Thyroid gland (tissue), 4 donors: ENCODE data around the gene CACTIN. TPM values are rescaled to one million over a fixed set of nuclear protein-coding genes. Genes with fewer than 3 reads are reported as not detected.
"Not testable (repeated sequence)": the region's sequence is repeated elsewhere in the genome, so short reads cannot be mapped to it uniquely, and the experiment has no call there.

Source experiments
- DNase-seq, 2 donors: peaks; one replicate each; pipeline ENCODE4 v3.0.0-alpha.2; 2019
- H3K27ac ChIP-seq, 3 donors: fragments of 200-600 bp; sonication (generic); 1 replicate in 2 of 3; 2 replicates in 1 of 3; pipeline ENCODE4 v1.5.1; 2016 to 2019; ENCODE audit warnings: mild to moderate bottlenecking in 1 of 3, moderate library complexity in 1 of 3
- H3K27me3 ChIP-seq: fragments of 200-600 bp; sonication (generic); one replicate; pipeline ENCODE4 v1.5.1; 2019
- H3K36me3 ChIP-seq, 2 donors: fragments of 200-600 bp; sonication (generic); one replicate each; pipeline ENCODE4 v1.5.1; 2016 to 2019
- H3K4me1 ChIP-seq, 2 donors: fragments of 200-600 bp; sonication (generic); one replicate each; pipeline ENCODE4 v1.5.1; 2017 to 2019
- H3K4me3 ChIP-seq, 3 donors: fragments of 200-600 bp; sonication (generic); replicated peaks in 1 of 3; 1 replicate in 2 of 3; 2 replicates in 1 of 3; pipeline ENCODE4 v1.5.1; 2016; ENCODE audit warnings: mild to moderate bottlenecking in 1 of 3
- H3K9me3 ChIP-seq: fragments of 200-600 bp; sonication (generic); one replicate; pipeline ENCODE4 v1.5.1; 2017
- CTCF ChIP-seq, 6 experiments: fragments of 200-600 bp in 3 of 6; fragments of 450-650 bp in 3 of 6; sonication (generic) in 3 of 6; IDR thresholded peaks; one replicate each; pipeline ENCODE4 v1.5.1; 2016 to 2019; ENCODE audit warnings: antibody characterized with exemption in 6 of 6, mild to moderate bottlenecking in 2 of 6, inconsistent platforms in 1 of 6, moderate library complexity in 1 of 6
- POLR2A ChIP-seq, 2 donors: fragments of 450-650 bp; IDR thresholded peaks; one replicate each; pipeline ENCODE4 v1.6.1; 2017; ENCODE audit warnings: antibody characterized with exemption in 2 of 2, mild to moderate bottlenecking in 2 of 2, moderate library complexity in 1 of 2
- WGBS, 2 donors: methylation state at CpG; one replicate each; pipeline ENCODE4 v1.1.5; 2017; 5-methylcytosine and 5-hydroxymethylcytosine counted together
- intact Hi-C: fragments of 100-400 bp; cut with DNase I; formaldehyde crosslinking; loops from one replicate; pipeline ENCODE4 v1.15.1; 2023
- total RNA-seq, 4 donors: library from RNA; depleted of rRNA; stranded (reverse); fragments of >200 nt; gene quantifications; one replicate each; pipeline ENCODE4 v1.2.3, GENCODE V29; 2016

CACTIN gene
- total RNA-seq, 4 donors from 2014 or later = 18.8 to 30.6 (median 24.5) TPM

GRCh38 chr19:3586707-3587346, 39.8 kb downstream of the CACTIN start:
- H3K4me1 ChIP-seq = peaks cover 4 to 21% of the 10 kb centered on the region in 2 donors
- WGBS, 2 donors = 52 to 58% methylated on average over 11 to 20 of the region's 31 CpGs
- intact Hi-C loops = no loop called here

GRCh38 chr19:3586127-3586626, 40.4 kb downstream of the CACTIN start:
- H3K9me3 ChIP-seq = no peaks in the 10 kb centered on the region
- H3K4me3 ChIP-seq = peak overlapping the region in 1 of 3 donors; percentile 28
- no peaks in the 10 kb centered on the region for H3K36me3 ChIP-seq
- intact Hi-C loops = no loop called here
- WGBS, 2 donors = 27 to 33% methylated on average over 6 to 12 of the region's 16 CpGs
- H3K27ac ChIP-seq = no peak overlapping the region
- peaks cover 7% of the 10 kb centered on the region for H3K27me3 ChIP-seq
- H3K4me1 ChIP-seq = peaks cover 4 to 21% of the 10 kb centered on the region in 2 donors
- TF ChIP-seq POLR2A (IDR thresholded peaks at IDR 0.05) = no peak
- peak in 3 of 6 experiments; percentile 6 to 43 (median 13) for TF ChIP-seq CTCF (IDR thresholded peaks at IDR 0.05)
- DNase-seq = no peak

More at GRCh38 chr19:3586707-3587346, 39.8 kb downstream of the CACTIN start:
- H3K27me3 ChIP-seq = peaks cover 7% of the 10 kb centered on the region
- H3K27ac ChIP-seq = no peak overlapping the region
- no peaks in the 10 kb centered on the region for H3K36me3 ChIP-seq
- H3K4me3 ChIP-seq = no peak overlapping the region
- peak; percentile 84 to 86 for DNase-seq
- no peak for TF ChIP-seq POLR2A (IDR thresholded peaks at IDR 0.05)
- TF ChIP-seq CTCF (IDR thresholded peaks at IDR 0.05) = no peak
- no peaks in the 10 kb centered on the region for H3K9me3 ChIP-seq

DNA sequence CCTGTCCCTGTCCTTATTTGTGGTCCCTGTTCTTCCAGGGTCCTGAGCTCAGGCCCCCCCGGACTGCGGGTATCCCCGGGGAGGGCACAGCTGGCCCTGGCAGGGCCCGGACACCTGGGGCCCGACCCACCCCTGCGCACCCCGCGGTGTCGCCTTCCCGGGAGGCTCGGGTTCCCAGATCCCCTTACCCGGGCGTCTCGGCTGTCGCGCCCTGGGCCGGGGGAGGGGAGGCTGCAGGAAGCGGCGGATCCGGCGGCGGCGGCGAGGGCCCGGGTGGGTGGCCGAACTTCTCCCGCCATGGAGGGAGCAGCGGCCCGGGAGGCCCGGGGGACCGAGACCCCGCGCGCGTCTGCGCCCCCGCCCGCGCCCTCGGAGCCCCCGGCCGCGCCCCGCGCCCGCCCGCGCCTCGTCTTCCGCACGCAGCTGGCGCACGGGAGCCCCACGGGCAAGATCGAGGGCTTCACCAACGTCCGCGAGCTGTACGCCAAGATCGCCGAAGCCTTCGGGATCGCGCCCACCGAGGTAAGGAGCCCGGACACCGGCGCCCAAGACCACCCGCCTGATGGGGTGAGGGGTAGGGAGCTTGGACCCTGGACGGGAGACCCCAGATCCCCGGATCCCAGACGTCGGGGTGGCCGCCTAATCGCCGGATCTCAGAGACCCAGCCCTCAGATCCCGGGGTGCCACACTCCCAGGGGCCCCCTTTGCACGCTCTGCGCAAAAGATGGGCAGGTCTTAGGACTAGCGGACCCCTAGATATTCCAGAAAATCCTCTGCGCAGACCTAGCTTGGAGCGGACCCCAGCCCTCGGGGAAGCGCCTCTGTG, 41.1 kb downstream of the CACTIN start, which contains the start of gene GIPC3:
Gene GIPC3, plus strand, starts transcription at position 178 of the 826 bp plus-strand sequence. Its CDS starts 120 bp downstream, at position 298.
- no peak for TF ChIP-seq CTCF (IDR thresholded peaks at IDR 0.05)
- TF ChIP-seq POLR2A (IDR thresholded peaks at IDR 0.05) = no peak
- intact Hi-C loops = no loop called here
- peak within 1 kb of the TSS in 1 of 3 donors; percentile 28 for H3K4me3 ChIP-seq
- WGBS, 2 donors = 10% methylated on average over 2 of the region's 84 CpGs; no CpG with 5 or more reads in 1 of the 2 donors
- peaks cover 4 to 21% of the 10 kb centered on the region in 2 donors for H3K4me1 ChIP-seq
- no peaks in the 10 kb centered on the region for H3K9me3 ChIP-seq
- DNase-seq = no peak
- peaks cover 7% of the 10 kb centered on the region for H3K27me3 ChIP-seq
- no peaks in the 10 kb centered on the region for H3K36me3 ChIP-seq
- H3K27ac ChIP-seq = no peak within 1 kb of the TSS

DNA sequence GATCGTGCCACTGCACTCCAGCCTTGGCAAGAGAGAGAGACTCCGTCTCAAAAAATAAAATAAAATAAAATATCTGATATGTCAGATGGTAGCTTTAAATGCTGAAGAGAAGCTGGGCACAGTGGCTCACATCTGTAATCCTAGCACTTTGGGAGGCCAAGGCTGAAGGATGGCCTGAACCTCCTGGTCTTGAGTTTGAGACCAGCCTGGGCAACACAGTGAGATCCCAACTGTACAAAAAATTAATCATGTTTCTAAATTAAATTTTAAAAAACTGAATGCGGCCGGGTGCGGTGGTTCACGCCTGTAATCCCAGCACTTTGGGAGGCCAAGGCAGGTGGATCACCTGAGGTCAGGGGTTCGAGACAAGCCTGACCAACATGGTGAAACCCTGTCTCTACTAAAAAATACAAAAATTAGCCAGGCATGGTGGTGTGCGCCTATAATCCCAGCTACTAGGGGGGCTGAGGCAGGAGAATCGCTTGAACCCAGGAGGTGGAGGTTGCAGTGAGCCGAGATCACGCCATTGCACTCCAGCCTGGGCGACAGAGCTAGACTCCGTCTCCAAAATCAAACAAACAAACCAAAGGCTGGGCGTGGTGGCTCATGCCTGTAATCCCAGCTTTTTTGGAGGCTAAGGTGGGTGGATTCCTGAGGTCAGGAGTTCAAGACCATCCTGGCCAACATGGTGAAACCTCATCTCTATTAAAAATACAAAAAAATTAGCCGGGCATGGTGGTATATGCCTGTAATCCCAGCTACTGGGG, 42.4 kb downstream of the CACTIN start:
- H3K27ac ChIP-seq, H3K27me3 ChIP-seq, DNase-seq, intact Hi-C loops, H3K4me3 ChIP-seq, H3K9me3 ChIP-seq, H3K36me3 ChIP-seq: not testable (repeated sequence)
- WGBS, 2 donors = 90 to 92% methylated on average over 15 of the region's 15 CpGs
- peaks cover 4 to 21% of the 10 kb centered on the region in 2 donors for H3K4me1 ChIP-seq

- H3K36me3 ChIP-seq, H3K9me3 ChIP-seq, H3K27me3 ChIP-seq, H3K27ac ChIP-seq, intact Hi-C loops, H3K4me3 ChIP-seq, DNase-seq: not testable (repeated sequence)
- H3K4me1 ChIP-seq = peaks cover 2 to 16% of the 10 kb centered on the region in 2 donors
- 66 to 78% methylated on average over 2 to 4 of the region's 4 CpGs for WGBS, 2 donors
These were observed 44.8 kb downstream of the CACTIN start for GRCh38 chr19:3581792-3582191.
